WTC11 (cell line): Measurements from ENCODE around the gene C13orf46. TPM values are rescaled to one million over a fixed set of nuclear protein-coding genes. Genes with fewer than 3 reads are reported as not detected.
A peak's percentile ranks its signal among the peaks of the same experiment; 100 is the strongest.

ENCODE experiments used
- ATAC-seq: fragments of 200-7000 bp; cut with Tn5 transposase; 2 replicates; pipeline ENCODE4 v1.10.0; 2021; ENCODE audit warnings: mild to moderate bottlenecking, moderate library complexity
- CTCF ChIA-PET: fragments of 300-600 bp; sonication (Branson Sonifier 250); formaldehyde crosslinking; loops from one replicate; lab custom pipeline; 2021; ENCODE audit warnings: antibody characterized with exemption; lab: Charles Lee
- POLR2A ChIA-PET: fragments of 350-600 bp; sonication (Branson Sonifier 250); formaldehyde crosslinking; loops from one replicate; lab custom pipeline; 2021; ENCODE audit warnings: antibody characterized with exemption; lab: Charles Lee
- DNase-seq: peaks from one replicate; pipeline ENCODE4 v3.0.0; 2021; ENCODE audit warnings: low spot score
- H3K27ac Mint-ChIP-seq: 2 replicates; pipeline ENCODE4 v1.8.0; 2021; ENCODE audit warnings: mixed read lengths
- H3K27me3 Mint-ChIP-seq: 2 replicates; pipeline ENCODE4 v1.8.0; 2021; ENCODE audit warnings: low read depth, mild to moderate bottlenecking, moderate library complexity, mixed read lengths
- H3K36me3 Mint-ChIP-seq: 2 replicates; pipeline ENCODE4 v1.8.0; 2021; ENCODE audit warnings: mixed read lengths
- H3K4me1 Mint-ChIP-seq: 2 replicates; pipeline ENCODE4 v1.8.0; 2022; ENCODE audit warnings: mixed read lengths
- H3K4me3 Mint-ChIP-seq: 2 replicates; pipeline ENCODE4 v1.8.0; 2021; ENCODE audit warnings: mild to moderate bottlenecking, moderate library complexity, mixed read lengths
- H3K9me3 Mint-ChIP-seq: 2 replicates; pipeline ENCODE4 v1.8.0; 2021; ENCODE audit warnings: mixed read lengths
- ATF1 ChIP-seq: sonication (generic); formaldehyde crosslinking; IDR thresholded peaks from 2 replicates; pipeline ENCODE4 v1.8.1; 2023; ENCODE audit warnings: mild to moderate bottlenecking, moderate library complexity, missing genetic modification reagents
- FOXJ3 ChIP-seq: sonication (generic); formaldehyde crosslinking; IDR thresholded peaks from 2 replicates; pipeline ENCODE4 v1.9.0; 2021; ENCODE audit warnings: missing genetic modification reagents, mild to moderate bottlenecking, borderline replicate concordance
- GRHL2 ChIP-seq: fragments of 250-450 bp; sonication (Bioruptor Pico); IDR thresholded peaks from 2 replicates; pipeline ENCODE4 v1.8.0; 2022; ENCODE audit warnings: mild to moderate bottlenecking, moderate library complexity; ENCODE audit not compliant: insufficient replicate concordance, severe bottlenecking
- NFATC4 ChIP-seq: fragments of 250-450 bp; sonication (Bioruptor Pico); IDR thresholded peaks from 2 replicates; pipeline ENCODE4 v1.9.0; 2021; ENCODE audit warnings: mild to moderate bottlenecking
- NFYB ChIP-seq: sonication (generic); formaldehyde crosslinking; conservative IDR thresholded peaks from 2 replicates; pipeline ENCODE4 v1.8.0; 2022; ENCODE audit warnings: low read depth, missing genetic modification reagents
- RORB ChIP-seq: fragments of 250-450 bp; sonication (Bioruptor Pico); IDR thresholded peaks from 2 replicates; pipeline ENCODE4 v1.9.0; 2021; ENCODE audit warnings: mild to moderate bottlenecking
- SMAD4 ChIP-seq: sonication (generic); formaldehyde crosslinking; IDR thresholded peaks from 2 replicates; pipeline ENCODE4 v1.8.0; 2022; ENCODE audit warnings: mild to moderate bottlenecking, missing genetic modification reagents
- SOX15 ChIP-seq: fragments of 250-450 bp; sonication (Bioruptor Pico); IDR thresholded peaks from 2 replicates; pipeline ENCODE4 v1.9.0; 2021; ENCODE audit warnings: mild to moderate bottlenecking
- TCF7 ChIP-seq: sonication (generic); formaldehyde crosslinking; IDR thresholded peaks from 2 replicates; pipeline ENCODE4 v1.8.0; 2022; ENCODE audit warnings: mild to moderate bottlenecking, low read depth, missing genetic modification reagents, moderate library complexity
- TEAD4 ChIP-seq: sonication (generic); formaldehyde crosslinking; IDR thresholded peaks from 2 replicates; pipeline ENCODE4 v1.8.0; 2022; ENCODE audit warnings: mild to moderate bottlenecking, missing genetic modification reagents
- total RNA-seq: library from RNA; stranded (reverse); gene quantifications from 3 replicates; pipeline ENCODE4 v1.2.3, GENCODE V29; 2021
- TF ChIP-seq, protein P1 (sequence below): sonication (generic); formaldehyde crosslinking; IDR thresholded peaks from 2 replicates; pipeline ENCODE4 v1.8.0; 2022; ENCODE audit warnings: mild to moderate bottlenecking, missing genetic modification reagents
- TF ChIP-seq, protein P2 (sequence below): sonication (generic); formaldehyde crosslinking; IDR thresholded peaks from 2 replicates; pipeline ENCODE4 v1.8.0; 2022; ENCODE audit warnings: mild to moderate bottlenecking, missing genetic modification reagents
- TF ChIP-seq, protein P3 (sequence below): fragments of 250-450 bp; sonication (Bioruptor Pico); IDR thresholded peaks from 2 replicates; pipeline ENCODE4 v1.9.0; 2021; ENCODE audit warnings: mild to moderate bottlenecking
- TF ChIP-seq, protein P4 (sequence below): fragments of 200-600 bp; IDR thresholded peaks from 2 replicates; pipeline ENCODE4 v1.8.0; 2022; ENCODE audit warnings: antibody characterized with exemption
- TF ChIP-seq, protein P5 (sequence below): sonication (generic); formaldehyde crosslinking; IDR thresholded peaks from 2 replicates; pipeline ENCODE4 v1.8.1; 2022; ENCODE audit warnings: low read depth, mild to moderate bottlenecking, moderate library complexity, missing genetic modification reagents, borderline replicate concordance
- TF ChIP-seq, protein P6 (sequence below): fragments of 250-450 bp; sonication (Bioruptor Pico); IDR thresholded peaks from 2 replicates; pipeline ENCODE4 v1.9.0; 2021; ENCODE audit warnings: mild to moderate bottlenecking
- TF ChIP-seq, protein P7 (sequence below): fragments of 250-450 bp; sonication (Bioruptor Pico); conservative IDR thresholded peaks from 2 replicates; pipeline ENCODE4 v1.9.0; 2021; ENCODE audit warnings: mild to moderate bottlenecking

Gene C13orf46
- total RNA-seq, 1 experiment from 2014 or later = 0.50 TPM

DNA sequence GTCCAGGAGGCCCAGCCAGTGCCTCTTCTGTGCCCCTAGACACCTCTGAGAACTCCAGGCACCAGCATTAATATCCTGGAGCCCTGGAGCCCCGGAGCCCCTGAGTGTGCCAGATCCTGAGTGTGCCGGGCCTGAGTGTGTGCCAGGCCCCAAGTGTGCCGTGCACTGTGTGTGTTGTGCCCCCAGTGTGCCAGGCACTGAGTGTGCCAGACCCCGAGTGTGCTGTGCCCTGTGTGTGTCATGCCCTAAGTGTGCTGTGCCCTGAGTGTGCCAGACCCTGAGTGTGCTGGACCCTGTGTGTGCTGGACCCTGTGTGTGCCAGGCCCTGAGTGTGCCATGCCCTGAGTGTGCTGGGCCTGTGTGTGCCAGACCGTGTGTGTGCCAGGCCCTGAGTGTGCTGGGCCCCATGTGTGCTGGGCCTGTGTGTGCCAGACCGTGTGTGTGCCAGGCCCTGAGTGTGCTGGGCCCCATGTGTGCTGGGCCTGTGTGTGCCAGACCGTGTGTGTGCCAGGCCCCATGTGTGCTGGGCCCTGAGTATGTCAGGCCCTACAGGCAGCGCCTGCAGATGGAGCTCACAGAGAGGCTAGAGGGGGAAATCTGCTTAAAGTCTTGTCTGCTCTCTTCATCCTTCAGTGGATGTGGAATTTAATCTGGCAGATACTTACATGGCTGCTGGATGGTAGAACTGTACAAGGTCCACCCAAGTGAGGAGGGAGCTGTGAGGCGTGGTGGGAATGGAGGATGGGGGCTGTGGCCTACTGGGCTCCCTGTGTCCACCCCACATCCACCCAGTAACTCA, 53.9 kb downstream of the C13orf46 start:
- H3K27me3 Mint-ChIP-seq = no peaks in the 10 kb centered on the region; the same call in 1 of the 2 replicates
- H3K4me1 Mint-ChIP-seq = peaks cover 4% of the 10 kb centered on the region
- no peak overlapping the region for H3K27ac Mint-ChIP-seq
- POLR2A ChIA-PET = no interaction called here
- H3K4me3 Mint-ChIP-seq = no peak overlapping the region
- TF ChIP-seq, protein P1, sequence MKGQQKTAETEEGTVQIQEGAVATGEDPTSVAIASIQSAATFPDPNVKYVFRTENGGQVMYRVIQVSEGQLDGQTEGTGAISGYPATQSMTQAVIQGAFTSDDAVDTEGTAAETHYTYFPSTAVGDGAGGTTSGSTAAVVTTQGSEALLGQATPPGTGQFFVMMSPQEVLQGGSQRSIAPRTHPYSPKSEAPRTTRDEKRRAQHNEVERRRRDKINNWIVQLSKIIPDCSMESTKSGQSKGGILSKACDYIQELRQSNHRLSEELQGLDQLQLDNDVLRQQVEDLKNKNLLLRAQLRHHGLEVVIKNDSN (CRISPR knock-in tag) = no peak
- TF ChIP-seq SOX15 (no peak), SMAD4 (CRISPR knock-in tag) (no peak)
- ATAC-seq = no peak
- peaks cover 17% of the 10 kb centered on the region for H3K9me3 Mint-ChIP-seq
- CTCF ChIA-PET = interaction anchor here (1.1 kb wide), 1 partner anchor 15 kb away, joined by 3 read pairs; no protein-coding TSS in a partner anchor
- peak; percentile 2 for DNase-seq
- peaks cover 10% of the 10 kb centered on the region for H3K36me3 Mint-ChIP-seq

DNA sequence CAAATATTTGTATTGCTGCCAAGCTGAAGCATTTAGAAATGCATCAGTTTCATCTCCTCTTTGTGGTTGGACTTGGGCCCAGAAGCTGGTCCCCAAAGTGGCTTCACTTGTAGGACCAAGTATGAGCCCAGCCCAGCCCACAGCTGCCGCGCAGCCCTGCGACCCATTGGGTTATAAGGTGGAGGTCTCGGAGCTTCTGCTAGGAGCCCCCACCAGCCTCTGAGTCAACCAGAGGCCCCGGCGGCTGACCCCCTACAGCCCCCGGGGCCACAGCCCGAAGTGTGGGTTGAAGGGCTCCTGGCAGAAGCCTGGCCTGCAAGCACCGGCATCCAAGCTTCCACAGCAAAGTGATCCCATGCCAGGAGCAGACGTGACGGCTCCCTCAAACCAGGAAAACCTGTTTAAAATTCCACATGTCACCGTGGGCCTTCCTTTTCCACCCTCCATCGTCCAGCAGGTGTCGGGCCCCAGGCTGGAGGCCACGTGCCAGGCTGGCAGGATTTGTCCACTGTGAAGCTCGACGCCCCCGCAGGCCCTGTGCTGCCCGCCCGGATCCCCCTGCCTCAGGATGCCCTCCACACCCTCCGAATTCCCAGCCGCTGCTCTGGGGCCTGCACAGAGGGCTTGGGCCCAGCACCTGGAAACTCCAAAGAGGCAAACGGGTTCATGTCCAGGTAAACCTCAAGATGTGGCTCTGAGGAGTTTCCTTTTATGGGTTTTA, 54.7 kb downstream of the C13orf46 start:
- no peak for ATAC-seq
- Mint-ChIP-seq H3K9me3 (peaks cover 17% of the 10 kb centered on the region), H3K27me3 (peaks cover 1% of the 10 kb centered on the region; the same call in 1 of the 2 replicates), H3K27ac (no peak overlapping the region), H3K4me3 (no peak overlapping the region), H3K4me1 (no peaks in the 10 kb centered on the region), H3K36me3 (peaks cover 10% of the 10 kb centered on the region)
- DNase-seq = peak; percentile 4
- ChIA-PET POLR2A (no interaction called here), CTCF (interaction anchor here (1.4 kb wide), 1 partner anchor 117 kb away, joined by 3 read pairs; no protein-coding TSS in a partner anchor)
- no peak for TF ChIP-seq TEAD4 (CRISPR knock-in tag)

DNA sequence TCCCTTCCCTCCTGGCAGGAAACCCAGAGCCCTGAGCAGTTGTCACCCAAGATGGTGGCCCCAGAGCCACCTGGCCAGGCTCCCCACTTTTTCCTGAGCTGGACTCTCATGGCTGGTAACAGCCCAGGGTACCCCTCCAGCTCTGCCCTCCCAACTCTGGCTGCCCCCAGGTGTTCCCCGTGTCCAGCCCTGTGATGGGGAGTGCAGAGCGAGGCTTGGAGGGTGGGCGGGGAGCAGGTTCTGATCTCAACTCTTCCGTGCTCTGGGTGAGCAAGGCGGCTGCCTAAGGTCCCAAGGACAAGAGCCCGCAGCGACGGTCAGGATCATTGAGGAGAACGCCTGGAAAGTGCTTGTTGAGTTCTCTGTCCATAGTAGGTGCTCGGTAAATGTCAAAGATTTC, 55.3 kb downstream of the C13orf46 start:
- Mint-ChIP-seq H3K36me3 (peaks cover 10% of the 10 kb centered on the region), H3K4me1 (no peaks in the 10 kb centered on the region), H3K27me3 (peaks cover 4% of the 10 kb centered on the region; the same call in 1 of the 2 replicates), H3K27ac (no peak overlapping the region)
- CTCF ChIA-PET = interaction anchor here (1.4 kb wide), 1 partner anchor 116 kb away, joined by 3 read pairs; no protein-coding TSS in a partner anchor
- POLR2A ChIA-PET = no interaction called here
- DNase-seq = peak; percentile 3
- ATAC-seq = no peak
- TF ChIP-seq, protein P2, sequence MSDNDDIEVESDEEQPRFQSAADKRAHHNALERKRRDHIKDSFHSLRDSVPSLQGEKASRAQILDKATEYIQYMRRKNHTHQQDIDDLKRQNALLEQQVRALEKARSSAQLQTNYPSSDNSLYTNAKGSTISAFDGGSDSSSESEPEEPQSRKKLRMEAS (CRISPR knock-in tag) = no peak
- TF ChIP-seq ATF1 (no peak), TCF7 (CRISPR knock-in tag) (no peak), NFATC4 (CRISPR knock-in tag) (no peak), RORB (CRISPR knock-in tag) (no peak), NFYB (CRISPR knock-in tag) (no peak), GRHL2 (CRISPR knock-in tag) (no peak), FOXJ3 (CRISPR knock-in tag) (no peak)
- TF ChIP-seq, protein P3, sequence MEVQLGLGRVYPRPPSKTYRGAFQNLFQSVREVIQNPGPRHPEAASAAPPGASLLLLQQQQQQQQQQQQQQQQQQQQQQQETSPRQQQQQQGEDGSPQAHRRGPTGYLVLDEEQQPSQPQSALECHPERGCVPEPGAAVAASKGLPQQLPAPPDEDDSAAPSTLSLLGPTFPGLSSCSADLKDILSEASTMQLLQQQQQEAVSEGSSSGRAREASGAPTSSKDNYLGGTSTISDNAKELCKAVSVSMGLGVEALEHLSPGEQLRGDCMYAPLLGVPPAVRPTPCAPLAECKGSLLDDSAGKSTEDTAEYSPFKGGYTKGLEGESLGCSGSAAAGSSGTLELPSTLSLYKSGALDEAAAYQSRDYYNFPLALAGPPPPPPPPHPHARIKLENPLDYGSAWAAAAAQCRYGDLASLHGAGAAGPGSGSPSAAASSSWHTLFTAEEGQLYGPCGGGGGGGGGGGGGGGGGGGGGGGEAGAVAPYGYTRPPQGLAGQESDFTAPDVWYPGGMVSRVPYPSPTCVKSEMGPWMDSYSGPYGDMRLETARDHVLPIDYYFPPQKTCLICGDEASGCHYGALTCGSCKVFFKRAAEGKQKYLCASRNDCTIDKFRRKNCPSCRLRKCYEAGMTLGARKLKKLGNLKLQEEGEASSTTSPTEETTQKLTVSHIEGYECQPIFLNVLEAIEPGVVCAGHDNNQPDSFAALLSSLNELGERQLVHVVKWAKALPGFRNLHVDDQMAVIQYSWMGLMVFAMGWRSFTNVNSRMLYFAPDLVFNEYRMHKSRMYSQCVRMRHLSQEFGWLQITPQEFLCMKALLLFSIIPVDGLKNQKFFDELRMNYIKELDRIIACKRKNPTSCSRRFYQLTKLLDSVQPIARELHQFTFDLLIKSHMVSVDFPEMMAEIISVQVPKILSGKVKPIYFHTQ (CRISPR knock-in tag) = no peak
- TF ChIP-seq, protein P4, sequence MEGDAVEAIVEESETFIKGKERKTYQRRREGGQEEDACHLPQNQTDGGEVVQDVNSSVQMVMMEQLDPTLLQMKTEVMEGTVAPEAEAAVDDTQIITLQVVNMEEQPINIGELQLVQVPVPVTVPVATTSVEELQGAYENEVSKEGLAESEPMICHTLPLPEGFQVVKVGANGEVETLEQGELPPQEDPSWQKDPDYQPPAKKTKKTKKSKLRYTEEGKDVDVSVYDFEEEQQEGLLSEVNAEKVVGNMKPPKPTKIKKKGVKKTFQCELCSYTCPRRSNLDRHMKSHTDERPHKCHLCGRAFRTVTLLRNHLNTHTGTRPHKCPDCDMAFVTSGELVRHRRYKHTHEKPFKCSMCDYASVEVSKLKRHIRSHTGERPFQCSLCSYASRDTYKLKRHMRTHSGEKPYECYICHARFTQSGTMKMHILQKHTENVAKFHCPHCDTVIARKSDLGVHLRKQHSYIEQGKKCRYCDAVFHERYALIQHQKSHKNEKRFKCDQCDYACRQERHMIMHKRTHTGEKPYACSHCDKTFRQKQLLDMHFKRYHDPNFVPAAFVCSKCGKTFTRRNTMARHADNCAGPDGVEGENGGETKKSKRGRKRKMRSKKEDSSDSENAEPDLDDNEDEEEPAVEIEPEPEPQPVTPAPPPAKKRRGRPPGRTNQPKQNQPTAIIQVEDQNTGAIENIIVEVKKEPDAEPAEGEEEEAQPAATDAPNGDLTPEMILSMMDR = no peak
- TF ChIP-seq, protein P5, sequence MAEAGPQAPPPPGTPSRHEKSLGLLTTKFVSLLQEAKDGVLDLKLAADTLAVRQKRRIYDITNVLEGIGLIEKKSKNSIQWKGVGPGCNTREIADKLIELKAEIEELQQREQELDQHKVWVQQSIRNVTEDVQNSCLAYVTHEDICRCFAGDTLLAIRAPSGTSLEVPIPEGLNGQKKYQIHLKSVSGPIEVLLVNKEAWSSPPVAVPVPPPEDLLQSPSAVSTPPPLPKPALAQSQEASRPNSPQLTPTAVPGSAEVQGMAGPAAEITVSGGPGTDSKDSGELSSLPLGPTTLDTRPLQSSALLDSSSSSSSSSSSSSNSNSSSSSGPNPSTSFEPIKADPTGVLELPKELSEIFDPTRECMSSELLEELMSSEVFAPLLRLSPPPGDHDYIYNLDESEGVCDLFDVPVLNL = no peak
- TF ChIP-seq, protein P6, sequence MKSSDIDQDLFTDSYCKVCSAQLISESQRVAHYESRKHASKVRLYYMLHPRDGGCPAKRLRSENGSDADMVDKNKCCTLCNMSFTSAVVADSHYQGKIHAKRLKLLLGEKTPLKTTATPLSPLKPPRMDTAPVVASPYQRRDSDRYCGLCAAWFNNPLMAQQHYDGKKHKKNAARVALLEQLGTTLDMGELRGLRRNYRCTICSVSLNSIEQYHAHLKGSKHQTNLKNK (CRISPR knock-in tag) = no peak
- TF ChIP-seq, protein P7, sequence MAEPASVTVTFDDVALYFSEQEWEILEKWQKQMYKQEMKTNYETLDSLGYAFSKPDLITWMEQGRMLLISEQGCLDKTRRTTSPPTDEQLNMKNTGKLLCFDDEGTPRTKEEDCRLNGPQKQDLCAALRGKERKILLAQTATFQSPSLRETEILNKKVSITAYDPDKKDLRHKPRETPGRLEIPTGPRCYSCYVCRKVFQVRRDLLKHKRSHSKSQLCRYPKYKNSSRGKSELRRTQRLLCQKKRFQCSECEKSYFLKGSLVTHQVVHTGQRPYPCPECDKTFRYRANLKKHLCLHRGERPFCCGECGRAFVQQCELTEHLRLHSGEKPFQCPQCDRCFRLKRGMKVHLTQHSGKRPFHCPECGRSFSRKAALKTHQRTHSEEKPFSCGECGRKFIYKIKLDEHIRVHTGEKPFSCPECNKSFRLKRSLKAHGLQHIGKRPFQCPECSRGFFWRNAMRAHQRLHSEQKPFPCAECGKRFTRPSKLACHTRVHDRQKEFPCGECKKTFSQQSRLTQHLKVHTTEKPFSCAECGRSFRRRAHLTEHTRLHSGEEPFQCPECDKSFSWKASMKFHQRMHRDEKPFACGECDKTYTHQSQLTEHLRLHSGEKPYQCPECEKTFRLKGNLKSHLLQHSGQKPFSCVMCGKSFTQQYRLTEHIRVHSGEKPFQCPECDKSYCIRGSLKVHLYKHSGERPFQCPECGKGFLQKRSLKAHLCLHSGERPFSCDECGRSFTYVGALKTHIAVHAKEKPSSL (CRISPR knock-in tag) = no peak
- TF ChIP-seq, all 79 proteins: peak for 0
- H3K4me3 Mint-ChIP-seq = no peak overlapping the region
- H3K9me3 Mint-ChIP-seq = peaks cover 17% of the 10 kb centered on the region
